Nephron (organoid): ENCODE results near the gene TIPIN.
"Not testable (repeated sequence)": the region's sequence is repeated elsewhere in the genome, so short reads cannot be mapped to it uniquely, and the experiment has no call there.

Experiments used
- H3K27ac Mint-ChIP-seq, 3 experiments: 2 replicates each; pipeline ENCODE4 v1.8.0; 2020; ENCODE audit warnings: mixed read lengths in 3 of 3, mild to moderate bottlenecking in 2 of 3, moderate library complexity in 1 of 3
- H3K27me3 Mint-ChIP-seq: 2 replicates; pipeline ENCODE4 v1.8.0; 2021; ENCODE audit warnings: low read depth, mild to moderate bottlenecking, moderate library complexity, mixed read lengths
- H3K36me3 Mint-ChIP-seq: 2 replicates; pipeline ENCODE4 v1.8.0; 2020; ENCODE audit warnings: low read depth, mixed read lengths
- H3K4me1 Mint-ChIP-seq: 2 replicates; pipeline ENCODE4 v1.8.0; 2020; ENCODE audit warnings: mixed read lengths
- H3K4me3 Mint-ChIP-seq, 3 experiments: 2 replicates each; pipeline ENCODE4 v1.8.0; 2020; ENCODE audit warnings: mild to moderate bottlenecking in 3 of 3, mixed read lengths in 3 of 3, moderate library complexity in 2 of 3
- H3K9me3 Mint-ChIP-seq: 2 replicates; pipeline ENCODE4 v1.8.0; 2020; ENCODE audit warnings: mixed read lengths
- CTCF ChIP-seq, 3 experiments: fragments of 200-600 bp; sonication (generic); IDR thresholded peaks; one replicate each; pipeline ENCODE4 v1.5.0; 2021; ENCODE audit warnings: antibody characterized with exemption in 3 of 3; ENCODE audit not compliant: unreplicated experiment in 3 of 3

TIPIN gene

GRCh38 chr15:66388576-66388975 is 32.1 kb upstream of the TIPIN start:
- peaks cover 36% of the 10 kb centered on the region for H3K4me1 Mint-ChIP-seq
- peak overlapping the region; percentile 93 to 99 (median 95) for H3K4me3 Mint-ChIP-seq
- peak overlapping the region; percentile 31 to 70 (median 64) for H3K27ac Mint-ChIP-seq
- no peak for TF ChIP-seq CTCF (IDR thresholded peaks at IDR 0.05; ENCODE audit: unreplicated experiment in 3 of 3)
- no peaks in the 10 kb centered on the region for H3K27me3 Mint-ChIP-seq
- H3K36me3 Mint-ChIP-seq = peaks cover 13% of the 10 kb centered on the region
- no peaks in the 10 kb centered on the region for H3K9me3 Mint-ChIP-seq

- Mint-ChIP-seq H3K27ac (peak overlapping the region; percentile 84 to 93 (median 90)), H3K9me3 (no peaks in the 10 kb centered on the region), H3K4me1 (peaks cover 36% of the 10 kb centered on the region), H3K27me3 (no peaks in the 10 kb centered on the region), H3K36me3 (peaks cover 13% of the 10 kb centered on the region), H3K4me3 (peak overlapping the region; percentile 93 to 99 (median 95))
- no peak for TF ChIP-seq CTCF (IDR thresholded peaks at IDR 0.05; ENCODE audit: unreplicated experiment in 3 of 3)
Measured at GRCh38 chr15:66388043-66388363, 31.5 kb upstream of the TIPIN start.

- Mint-ChIP-seq H3K27ac (peak overlapping the region; percentile 84 to 95 (median 90)), H3K27me3 (no peaks in the 10 kb centered on the region), H3K4me1 (peaks cover 36% of the 10 kb centered on the region), H3K9me3 (no peaks in the 10 kb centered on the region), H3K4me3 (peak overlapping the region; percentile 93 to 99 (median 95)), H3K36me3 (peaks cover 13% of the 10 kb centered on the region)
- peak in 2 of 3 experiments; percentile 24 to 26 for TF ChIP-seq CTCF (IDR thresholded peaks at IDR 0.05; ENCODE audit: unreplicated experiment in 3 of 3)
Measured at GRCh38 chr15:66387163-66388042, 30.9 kb upstream of the TIPIN start.

GRCh38 chr15:66386204-66387123 is 30.0 kb upstream of the TIPIN start, which contains the start of gene MAP2K1:
TSS of gene MAP2K1 (plus strand) at chr15:66386912. CDS start at chr15:66387348, 436 bp downstream.
- no peaks in the 10 kb centered on the region for H3K9me3 Mint-ChIP-seq
- peak within 1 kb of the TSS; percentile 95 to 99 (median 99) for H3K4me3 Mint-ChIP-seq
- H3K27me3 Mint-ChIP-seq = no peaks in the 10 kb centered on the region
- peak within 1 kb of the TSS; percentile 90 to 97 (median 95) for H3K27ac Mint-ChIP-seq
- peaks cover 36% of the 10 kb centered on the region for H3K4me1 Mint-ChIP-seq
- H3K36me3 Mint-ChIP-seq = peaks cover 8% of the 10 kb centered on the region
- TF ChIP-seq CTCF (IDR thresholded peaks at IDR 0.05; ENCODE audit: unreplicated experiment in 3 of 3) = peak; percentile 53 to 73 (median 61)

- H3K27ac Mint-ChIP-seq, H3K4me3 Mint-ChIP-seq, H3K36me3 Mint-ChIP-seq, H3K9me3 Mint-ChIP-seq, H3K4me1 Mint-ChIP-seq, H3K27me3 Mint-ChIP-seq: not testable (repeated sequence)
Measured at GRCh38 chr15:66381376-66381775, 24.9 kb upstream of the TIPIN start.

GRCh38 chr15:66378814-66379430 is 22.4 kb upstream of the TIPIN start:
- TF ChIP-seq CTCF (IDR thresholded peaks at IDR 0.05; ENCODE audit: unreplicated experiment in 3 of 3) = no peak
- Mint-ChIP-seq H3K4me1 (no peaks in the 10 kb centered on the region), H3K4me3 (no peak overlapping the region), H3K27me3 (no peaks in the 10 kb centered on the region), H3K36me3 (no peaks in the 10 kb centered on the region), H3K27ac (no peak overlapping the region), H3K9me3 (peaks cover 5% of the 10 kb centered on the region)
